HepG2 (cell line): ENCODE results near the gene RALB. TPM values are rescaled to one million over a fixed set of nuclear protein-coding genes. Genes with fewer than 3 reads are reported as not detected.

ENCODE experiments used
- ATAC-seq: fragments of 200-7000 bp; cut with Tn5 transposase; 3 replicates; pipeline ENCODE4 v1.9.1; 2020; ENCODE audit warnings: mild to moderate bottlenecking, moderate library complexity
- BruUV-seq: library from RNA; stranded (reverse); fragments of 400-500 nt; replicated peaks from 2 replicates; lab custom pipeline; 2021; lab: Mats Ljungman, UMichigan
- CTCF ChIA-PET: fragments of 300-600 bp; formaldehyde crosslinking; extraction: SDS; loops from one replicate; lab custom pipeline; 2021; ENCODE audit warnings: low total read pairs, inconsistent platforms, low intra/inter-chr PET ratio; lab: Yijun Ruan, JAX
- POLR2A ChIA-PET: fragments of 350-600 bp; sonication (Branson Sonifier 250); formaldehyde crosslinking; loops from one replicate; lab custom pipeline; 2020; ENCODE audit warnings: antibody characterized with exemption, inconsistent platforms; lab: Yijun Ruan, JAX
- DNase-seq: peaks from one replicate; pipeline ENCODE4 v3.0.0-alpha.2; 2015; ENCODE audit warnings: low spot score
- FAIRE-seq: peaks from 3 replicates; lab custom pipeline; 2011; peaks lifted over from hg19 to GRCh38; lab: Jason Lieb, UNC
- H2AFZ ChIP-seq: one replicate; pipeline ENCODE4 v1.6.1; 2011; ENCODE audit warnings: low read length, inconsistent platforms
- H3K27ac ChIP-seq: fragments of 300-600 bp; 3 replicates; pipeline ENCODE4 v1.8.0; 2011; ENCODE audit warnings: mixed run types, mild to moderate bottlenecking, mixed read lengths, low read length, inconsistent platforms; ENCODE audit not compliant: insufficient read depth; ENCODE audit errors: extremely low read length
- H3K27me3 ChIP-seq, 2 experiments: fragments of 200-600 bp in 1 of 2; 2 replicates in 1 of 2; 3 replicates in 1 of 2; pipeline versions ENCODE4 v1.6.0 to v1.8.0; 2011; ENCODE audit warnings: low read length in 2 of 2, mild to moderate bottlenecking in 2 of 2, moderate library complexity in 2 of 2, inconsistent platforms in 1 of 2; ENCODE audit not compliant: insufficient read depth in 2 of 2, control insufficient read depth in 1 of 2
- H3K36me3 ChIP-seq, 2 experiments: fragments of 200-600 bp in 1 of 2; replicated peaks in 1 of 2; 2 replicates in 1 of 2; 3 replicates in 1 of 2; pipeline versions ENCODE4 v1.5.1 to v1.8.0; 2011; ENCODE audit warnings: low read length in 2 of 2, inconsistent platforms in 1 of 2; ENCODE audit not compliant: insufficient read depth in 2 of 2, control insufficient read depth in 1 of 2
- H3K4me1 ChIP-seq: 2 replicates; pipeline ENCODE4 v1.5.1; 2012; ENCODE audit warnings: low read length, inconsistent platforms; ENCODE audit not compliant: insufficient read depth
- H3K4me2 ChIP-seq: 2 replicates; pipeline ENCODE4 v1.6.0; 2011; ENCODE audit warnings: low read depth, low read length, inconsistent platforms
- H3K4me3 ChIP-seq, 3 experiments: fragments of 200-600 bp in 1 of 3; sonication (generic), shearing (Covaris generic) in 1 of 3; replicated peaks in 1 of 3; 2 replicates each; pipeline ENCODE4 v1.5.1; 2011 to 2016; ENCODE audit warnings: low read length in 3 of 3, inconsistent platforms in 2 of 3, low read depth in 2 of 3, mild to moderate bottlenecking in 2 of 3, control low read depth in 1 of 3, mixed read lengths in 1 of 3; ENCODE audit not compliant: insufficient read depth in 1 of 3
- H3K79me2 ChIP-seq: one replicate; pipeline ENCODE4 v1.6.1; 2011; ENCODE audit warnings: low read length, inconsistent platforms; ENCODE audit not compliant: insufficient read depth
- H3K9ac ChIP-seq: 2 replicates; pipeline ENCODE4 v1.6.0; 2011; ENCODE audit warnings: mild to moderate bottlenecking, low read depth, low read length, inconsistent platforms; ENCODE audit not compliant: insufficient read depth
- H3K9me3 ChIP-seq: 2 replicates; pipeline ENCODE4 v1.5.1; 2012; ENCODE audit warnings: mild to moderate bottlenecking, low read length
- H4K20me1 ChIP-seq: 2 replicates; pipeline ENCODE4 v1.6.0; 2011; ENCODE audit warnings: inconsistent platforms, mild to moderate bottlenecking, low read length, moderate library complexity; ENCODE audit not compliant: insufficient read depth
- CHD2 ChIP-seq: IDR thresholded peaks from 2 replicates; pipeline ENCODE4 v1.6.1; 2011; ENCODE audit warnings: low read depth, low read length, improper control_type of control experiment
- GATAD2A ChIP-seq: IDR thresholded peaks from 2 replicates; pipeline ENCODE4 v1.6.1; 2016
- HOXA5 ChIP-seq: sonication (generic); formaldehyde crosslinking; IDR thresholded peaks from 2 replicates; pipeline ENCODE4 v1.4.0; 2020; ENCODE audit warnings: missing genetic modification reagents
- ISL2 ChIP-seq: sonication (generic); formaldehyde crosslinking; IDR thresholded peaks from 2 replicates; pipeline ENCODE4 v1.5.0; 2020; ENCODE audit warnings: missing genetic modification reagents
- PLRG1 ChIP-seq: fragments of 450-650 bp; conservative IDR thresholded peaks from 2 replicates; pipeline ENCODE4 v1.6.1; 2016
- POLR2AphosphoS5 ChIP-seq: IDR thresholded peaks from 2 replicates; pipeline ENCODE4 v1.6.1; 2012; ENCODE audit warnings: low read depth, low read length
- RFX1 ChIP-seq: fragments of 450-650 bp; IDR thresholded peaks from 2 replicates; pipeline ENCODE4 v1.6.1; 2017
- SMARCE1 ChIP-seq: fragments of 450-650 bp; IDR thresholded peaks from 2 replicates; pipeline ENCODE4 v1.6.1; 2017; ENCODE audit warnings: borderline replicate concordance
- TCF7L2 ChIP-seq: IDR thresholded peaks from 2 replicates; pipeline ENCODE4 v1.6.1; 2011; ENCODE audit warnings: mild to moderate bottlenecking, low read depth, low read length, moderate library complexity
- ZFP37 ChIP-seq: sonication (generic); formaldehyde crosslinking; IDR thresholded peaks from 2 replicates; pipeline ENCODE4 v1.4.0; 2020; ENCODE audit warnings: missing genetic modification reagents, borderline replicate concordance
- ZKSCAN8 ChIP-seq: IDR thresholded peaks from 2 replicates; pipeline ENCODE4 v1.6.1; 2016; ENCODE audit warnings: borderline replicate concordance, missing genetic modification reagents, missing compliant biosample characterization
- ZMYM4 ChIP-seq: sonication (generic); formaldehyde crosslinking; IDR thresholded peaks from 2 replicates; pipeline ENCODE4 v1.8.1; 2023; ENCODE audit warnings: mild to moderate bottlenecking, missing genetic modification reagents
- ZNF382 ChIP-seq: sonication (generic); formaldehyde crosslinking; IDR thresholded peaks from 2 replicates; pipeline ENCODE4 v1.5.0; 2020; ENCODE audit warnings: missing genetic modification reagents, mild to moderate bottlenecking, borderline replicate concordance
- ZNF605 ChIP-seq: sonication (generic); formaldehyde crosslinking; IDR thresholded peaks from 2 replicates; pipeline ENCODE4 v1.8.0; 2022; ENCODE audit warnings: mild to moderate bottlenecking, missing genetic modification reagents
- ZNF607 ChIP-seq: sonication (generic); formaldehyde crosslinking; IDR thresholded peaks from 2 replicates; pipeline ENCODE4 v1.5.1; 2020; ENCODE audit warnings: missing genetic modification reagents, mild to moderate bottlenecking, borderline replicate concordance
- ZNF652 ChIP-seq: IDR thresholded peaks from 2 replicates; pipeline ENCODE4 v1.6.1; 2016; ENCODE audit warnings: low read depth, borderline replicate concordance
- ZNF816 ChIP-seq: sonication (generic); formaldehyde crosslinking; IDR thresholded peaks from 2 replicates; pipeline ENCODE4 v1.8.0; 2022; ENCODE audit warnings: missing genetic modification reagents, mild to moderate bottlenecking, borderline replicate concordance
- ZNF878 ChIP-seq: sonication (generic); formaldehyde crosslinking; IDR thresholded peaks from 2 replicates; pipeline ENCODE4 v1.8.1; 2023; ENCODE audit warnings: mild to moderate bottlenecking, missing genetic modification reagents, moderate library complexity
- WGBS: methylation state at CpG from one replicate; pipeline ENCODE4 v1.1.6; 2017; ENCODE audit warnings: low lambda C conversion rate; 5-methylcytosine and 5-hydroxymethylcytosine counted together
- in situ Hi-C: cut with HindIII; loops from 2 replicates; pipeline ENCODE4 v1.10.0; 2017; ENCODE audit warnings: low pct_unique_long_range_greater_than_20kb; ENCODE audit not compliant: extremely low pct_ligation_motif_present
- intact Hi-C: fragments of 100-400 bp; cut with micrococcal nuclease; formaldehyde crosslinking; loops from one replicate; pipeline ENCODE4 v1.10.0; 2022; ENCODE audit not compliant: unreplicated experiment
- polyA plus RNA-seq, 8 experiments: library from polyadenylated mRNA; depleted of rRNA in 3 of 8; stranded (reverse) in 7 of 8; unstranded in 1 of 8; fragments of >200 nt; fragmentation: Illumina TruSeq in 4 of 8; extraction: Trizol in 4 of 8; gene quantifications; 2 replicates each; pipeline versions ENCODE4 v1.2.1 to v1.2.3, GENCODE V29; 2011 to 2016; ENCODE audit warnings: low read depth in 4 of 8, missing spikeins in 1 of 8, mixed read lengths in 1 of 8; ENCODE audit not compliant: insufficient read depth in 1 of 8
- total RNA-seq, 5 experiments: library from RNA; depleted of rRNA; stranded (reverse); fragments of >200 nt; fragmentation: Illumina TruSeq; extraction: Trizol; gene quantifications; 2 replicates each; pipeline ENCODE4 v1.2.3, GENCODE V29; 2016; ENCODE audit warnings: low read depth in 1 of 5
- TF ChIP-seq, protein P1 (sequence below): sonication (generic); formaldehyde crosslinking; IDR thresholded peaks from 2 replicates; pipeline ENCODE4 v1.5.0; 2020; ENCODE audit warnings: missing genetic modification reagents, mild to moderate bottlenecking, borderline replicate concordance

RALB gene
- total and polyA plus RNA-seq, 2 of the 13 experiments (the other 11 are each of a cell fraction or from before 2014, with no cell fraction given), result 37.8 to 43.2 TPM

DNA sequence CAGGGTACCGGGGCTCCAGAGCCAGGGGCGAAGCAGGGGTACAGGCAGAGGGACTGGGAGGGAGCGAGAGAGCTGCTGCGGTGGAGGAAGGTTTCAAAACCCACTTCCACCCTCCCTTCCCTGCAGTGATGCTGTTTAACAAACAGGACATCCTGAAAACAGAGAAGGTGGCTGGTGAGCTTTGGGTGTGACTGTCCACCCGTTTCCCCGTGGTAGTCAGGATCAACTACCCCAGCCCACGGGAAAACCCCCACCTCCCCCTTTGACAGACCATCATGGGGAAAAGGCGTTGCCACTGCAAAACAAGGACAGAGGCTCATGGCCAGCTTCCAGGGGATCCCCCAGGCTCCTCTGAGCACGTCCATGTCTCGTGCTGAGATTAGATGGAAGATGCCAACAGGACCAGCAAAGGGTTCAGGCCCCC is 42.4 kb upstream of the RALB start (continued):
- no peak for TF ChIP-seq RFX1
- TF ChIP-seq, protein P1, sequence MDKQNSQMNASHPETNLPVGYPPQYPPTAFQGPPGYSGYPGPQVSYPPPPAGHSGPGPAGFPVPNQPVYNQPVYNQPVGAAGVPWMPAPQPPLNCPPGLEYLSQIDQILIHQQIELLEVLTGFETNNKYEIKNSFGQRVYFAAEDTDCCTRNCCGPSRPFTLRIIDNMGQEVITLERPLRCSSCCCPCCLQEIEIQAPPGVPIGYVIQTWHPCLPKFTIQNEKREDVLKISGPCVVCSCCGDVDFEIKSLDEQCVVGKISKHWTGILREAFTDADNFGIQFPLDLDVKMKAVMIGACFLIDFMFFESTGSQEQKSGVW (CRISPR knock-in tag), result no peak
- no peak for TF ChIP-seq ZNF816 (CRISPR knock-in tag)
- no peak for TF ChIP-seq ZNF878 (CRISPR knock-in tag)
- TF ChIP-seq HOXA5 (CRISPR knock-in tag), result no peak

DNA sequence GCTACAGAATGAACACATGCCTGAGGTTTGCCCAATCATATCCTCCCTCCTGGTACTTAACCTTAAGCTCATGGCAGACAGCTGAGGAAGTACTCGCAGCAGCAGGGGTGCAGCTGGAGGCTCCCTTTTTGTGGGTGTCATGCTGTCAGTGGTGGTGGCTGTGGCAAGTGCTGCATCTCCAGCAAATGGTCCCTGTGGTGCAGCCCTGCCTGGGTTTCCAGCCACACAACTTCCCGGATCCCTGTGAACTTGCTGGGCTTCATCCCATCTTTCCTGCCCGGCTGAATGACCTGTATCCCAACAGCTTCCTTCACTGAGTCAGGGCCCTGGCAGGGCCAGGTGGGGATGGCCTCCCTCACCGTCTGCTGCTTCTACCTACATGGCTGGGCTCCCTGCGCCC is 34.5 kb upstream of the RALB start:
- in situ Hi-C loops, result no loop called here
- WGBS, result 83% methylated on average over 4 of the region's 5 CpGs

More for the DNA sequence above, 34.5 kb upstream of the RALB start:
- intact Hi-C loops, result no loop called here
- no peak for ATAC-seq
- H2AFZ ChIP-seq, result no peak overlapping the region
- no peaks in the 10 kb centered on the region for H3K27me3 ChIP-seq
- ChIA-PET POLR2A (no interaction called here), CTCF (no interaction called here)
- H3K4me3 ChIP-seq, result no peak overlapping the region
- BruUV-seq, result no TSS peak
- no peaks in the 10 kb centered on the region for H3K36me3 ChIP-seq
- no peaks in the 10 kb centered on the region for H3K79me2 ChIP-seq
- FAIRE-seq, result no peak
- DNase-seq, result no peak
- H3K4me1 ChIP-seq, result peaks cover 15% of the 10 kb centered on the region
- no peak overlapping the region for H3K4me2 ChIP-seq
- H3K9me3 ChIP-seq, result no peaks in the 10 kb centered on the region
- no peak for TF ChIP-seq ZNF607 (CRISPR knock-in tag)
- no peak for TF ChIP-seq ZFP37 (CRISPR knock-in tag)
- TF ChIP-seq ZNF652 (CRISPR knock-in tag), result no peak
- no peak for TF ChIP-seq CHD2
- no peak for TF ChIP-seq TCF7L2
- TF ChIP-seq ZMYM4 (CRISPR knock-in tag), result no peak
- no peak for TF ChIP-seq ISL2
- no peak for TF ChIP-seq ZKSCAN8
- TF ChIP-seq ZNF382 (CRISPR knock-in tag), result no peak
- no peak for TF ChIP-seq SMARCE1
- TF ChIP-seq PLRG1, result no peak
- no peak for TF ChIP-seq POLR2AphosphoS5
- TF ChIP-seq ZNF605 (CRISPR knock-in tag), result no peak
- TF ChIP-seq GATAD2A (CRISPR knock-in tag), result no peak
- H4K20me1 ChIP-seq, result no peaks in the 10 kb centered on the region
- no peak overlapping the region for H3K27ac ChIP-seq
- no peak overlapping the region for H3K9ac ChIP-seq
